Esophagus mucosa (tissue), 1 donor: ENCODE measurements around the gene MPPED1. TPM values are rescaled to one million over a fixed set of nuclear protein-coding genes. Genes with fewer than 3 reads are reported as not detected.

ENCODE experiments used
- ATAC-seq: fragments of 200-7000 bp; cut with Tn5 transposase; one replicate; pipeline ENCODE4 v1.9.1; 2020
- total RNA-seq: library from RNA; stranded (reverse); gene quantifications from one replicate; pipeline ENCODE4 v1.2.4, GENCODE V29; 2023
- donor health status: DM: yes; HTN: yes; CAD: no.

The MPPED1 gene
- total RNA-seq, 1 donor from 2014 or later: not detected

DNA sequence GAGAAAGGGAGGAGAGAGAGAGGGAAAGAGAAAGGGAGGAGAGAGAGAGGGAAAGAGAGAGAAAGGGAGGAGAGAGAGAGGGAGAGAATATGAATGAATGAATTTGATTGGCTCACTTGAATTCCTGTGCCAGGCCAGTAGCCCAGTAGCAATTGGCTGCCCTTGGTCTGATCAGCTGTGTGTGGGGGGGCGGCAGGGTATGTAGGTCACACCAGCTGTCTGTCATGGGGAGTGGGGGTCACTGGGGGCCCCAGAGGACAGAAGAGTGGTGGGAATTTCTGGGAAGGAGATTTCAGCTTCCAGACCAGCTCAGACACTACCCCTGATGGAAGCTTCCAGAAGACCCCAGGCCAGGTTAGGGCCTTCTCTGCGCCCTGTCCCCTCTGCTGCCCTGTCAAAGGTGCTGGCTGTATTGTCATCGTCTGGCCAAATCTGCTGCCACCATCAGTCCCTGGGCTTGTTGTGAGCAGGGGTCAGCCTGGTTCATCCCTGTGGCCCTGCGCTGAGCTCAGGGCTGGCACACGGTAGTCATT, 21.1 kb downstream of the MPPED1 start:
- ATAC-seq: no peak

- ATAC-seq: no peak
These were observed 21.8 kb downstream of the MPPED1 start for GRCh38 chr22:43433451-43434274.

DNA sequence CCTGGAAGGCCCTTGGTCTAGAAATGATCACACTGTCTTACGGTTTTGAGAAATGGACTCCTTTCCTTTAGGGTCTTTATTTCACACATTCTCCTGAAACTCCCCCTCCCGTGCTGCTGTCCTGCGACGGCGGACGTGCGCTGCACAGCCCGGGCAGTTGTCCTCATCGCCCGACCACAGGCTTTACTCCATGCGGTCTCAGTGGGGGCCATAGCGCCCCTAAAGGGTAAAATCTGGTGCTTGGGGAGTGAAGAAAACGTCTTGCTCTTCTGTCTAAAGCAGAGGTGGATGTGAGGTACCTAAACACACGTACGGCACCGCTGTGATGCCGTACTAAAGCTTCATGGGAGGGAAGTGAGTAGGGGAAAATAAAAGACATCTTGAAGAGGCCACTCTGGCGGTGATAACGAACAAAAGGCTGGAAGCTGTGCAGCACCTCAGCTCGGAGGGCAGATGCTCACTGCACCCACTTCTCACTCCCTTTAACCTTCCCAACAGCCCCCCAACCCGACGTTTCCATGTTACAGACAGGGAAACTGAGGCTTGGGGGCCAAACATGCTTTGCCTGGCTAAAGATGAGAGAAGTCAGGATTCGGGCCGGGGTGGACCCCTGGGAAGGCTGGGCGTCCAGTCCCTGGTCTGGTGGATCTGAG, 22.6 kb downstream of the MPPED1 start:
- ATAC-seq: no peak

DNA sequence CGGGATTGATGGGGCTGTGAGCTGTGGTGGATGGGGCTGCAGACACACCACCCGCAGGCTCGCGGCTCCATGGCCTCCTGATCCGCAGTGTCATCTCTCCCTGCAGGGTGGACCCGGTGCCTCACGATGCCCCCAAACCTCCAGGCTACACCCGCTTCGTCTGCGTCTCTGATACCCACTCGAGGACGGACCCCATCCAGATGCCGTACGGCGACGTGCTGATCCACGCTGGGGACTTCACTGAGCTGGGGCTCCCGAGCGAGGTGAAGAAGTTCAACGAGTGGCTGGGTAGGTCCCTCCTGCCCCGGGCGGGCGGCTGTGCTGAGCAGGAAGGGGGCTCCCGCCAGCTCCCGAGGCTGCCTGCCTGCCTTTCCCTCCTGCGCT, 23.1 kb downstream of the MPPED1 start:
- no peak for ATAC-seq

- ATAC-seq: no peak
These were observed 24.3 kb downstream of the MPPED1 start for GRCh38 chr22:43435851-43436811.

- no peak for ATAC-seq
These were observed 25.1 kb downstream of the MPPED1 start for GRCh38 chr22:43436868-43437267.

DNA sequence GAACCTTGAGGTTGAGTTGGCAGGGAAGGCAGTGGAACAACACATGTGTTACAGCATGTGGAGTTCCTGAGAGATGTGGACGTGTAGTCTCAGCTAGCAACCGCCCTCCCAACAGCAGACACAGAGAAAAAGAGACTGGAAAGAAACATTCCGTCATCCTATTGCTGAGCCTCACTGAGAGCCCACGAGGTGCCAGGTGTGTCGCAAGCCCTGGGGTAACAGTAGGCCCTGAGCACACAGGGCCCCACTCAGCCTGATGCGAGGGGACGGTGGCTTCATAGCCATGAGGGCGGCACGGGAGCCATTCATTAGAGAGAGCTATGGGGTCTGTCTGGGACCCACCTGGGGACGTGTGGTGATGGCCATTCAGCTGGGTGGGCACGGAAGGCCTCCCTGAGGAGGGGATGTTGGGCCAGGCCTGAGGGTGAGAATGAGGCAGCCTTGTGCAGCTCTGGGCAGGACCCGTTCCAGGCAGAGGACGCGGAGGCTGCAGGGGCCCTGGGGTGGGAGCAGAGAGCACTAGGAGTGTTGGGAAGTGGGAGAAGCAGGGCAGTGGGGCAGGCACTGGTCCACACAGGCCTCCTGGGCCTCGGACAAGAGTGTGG, 26.2 kb downstream of the MPPED1 start:
- no peak for ATAC-seq

DNA sequence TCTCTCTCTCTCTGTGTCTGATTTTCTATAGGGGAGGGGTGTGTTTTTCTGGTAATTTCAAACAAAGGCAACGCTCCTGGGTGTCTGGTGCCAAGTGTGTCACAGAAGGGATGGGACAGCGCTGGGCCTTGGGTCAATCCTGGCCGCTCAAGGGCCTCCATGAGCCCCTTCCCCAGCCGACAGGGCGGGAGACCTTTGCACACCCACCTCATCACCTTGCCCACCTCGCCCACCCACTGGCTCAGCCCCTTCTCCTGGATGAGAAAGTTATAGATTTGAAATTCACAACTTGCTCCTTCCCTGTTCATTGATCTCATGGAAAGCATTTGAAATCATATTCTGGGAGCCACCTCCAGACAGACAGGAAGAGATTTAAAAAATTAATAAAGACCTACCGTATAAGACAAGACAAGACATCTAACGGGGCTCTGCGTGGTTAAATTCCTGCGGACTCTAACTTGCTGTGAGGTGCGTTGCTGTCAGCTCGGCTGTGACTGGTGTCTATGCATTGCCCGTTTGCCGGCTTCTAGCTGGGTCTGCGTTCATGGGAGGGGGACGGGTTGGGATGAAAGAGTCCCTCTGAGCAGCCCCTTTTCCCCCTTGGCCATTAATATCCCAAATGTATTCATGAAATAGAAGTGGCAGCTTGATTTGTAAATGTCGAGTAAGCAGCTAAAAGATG, 27.0 kb downstream of the MPPED1 start:
- ATAC-seq: no peak

DNA sequence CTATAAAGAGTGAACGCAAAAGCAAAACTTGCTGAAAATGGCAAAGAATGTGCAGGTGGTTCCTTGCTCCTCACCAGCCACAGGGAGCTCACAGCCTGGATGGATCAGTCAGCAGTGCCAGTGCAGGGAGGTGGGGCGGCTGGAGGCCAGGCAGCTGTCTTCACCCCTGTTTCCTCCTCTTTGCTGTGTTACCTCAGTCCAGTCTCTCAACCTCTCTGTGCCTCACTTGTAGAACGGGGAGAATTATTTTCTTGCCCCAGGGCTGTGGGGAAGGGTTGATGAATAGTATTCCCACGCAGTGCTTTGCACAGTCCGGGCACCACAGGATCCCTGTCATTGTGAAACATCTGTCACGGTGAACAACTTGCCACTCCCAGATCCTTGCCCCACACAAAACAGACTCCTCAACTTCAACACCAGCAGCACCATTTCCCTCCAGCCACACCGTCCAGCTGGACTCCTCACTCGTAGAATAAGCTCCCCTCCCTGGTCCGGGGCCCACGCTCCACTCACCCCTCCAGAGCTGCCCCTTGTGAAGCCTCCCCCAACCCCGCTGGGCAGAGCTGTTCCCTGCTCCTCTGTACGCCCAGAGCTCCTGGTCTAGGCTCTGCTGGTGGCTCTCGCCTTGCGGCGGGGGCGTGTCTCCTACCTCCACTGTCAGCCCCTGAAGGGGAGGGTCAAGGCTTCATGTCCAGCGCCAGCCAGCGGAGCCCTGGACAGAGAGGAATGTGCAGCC, 27.7 kb downstream of the MPPED1 start:
- ATAC-seq: no peak

DNA sequence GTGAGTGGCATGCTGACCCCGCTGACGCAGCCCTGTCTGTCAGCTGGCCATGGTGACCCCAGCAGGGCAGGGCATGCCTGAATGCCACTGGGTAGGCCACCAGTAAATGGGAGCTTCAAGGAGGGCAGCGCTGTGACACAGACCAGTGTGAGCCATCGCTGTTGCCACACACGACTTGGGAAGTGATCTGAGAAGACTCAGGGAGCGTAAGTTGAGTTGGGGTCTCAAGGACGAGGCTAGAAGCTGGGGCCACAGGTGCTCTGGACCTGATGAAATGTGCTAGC, 28.2 kb downstream of the MPPED1 start:
- no peak for ATAC-seq

DNA sequence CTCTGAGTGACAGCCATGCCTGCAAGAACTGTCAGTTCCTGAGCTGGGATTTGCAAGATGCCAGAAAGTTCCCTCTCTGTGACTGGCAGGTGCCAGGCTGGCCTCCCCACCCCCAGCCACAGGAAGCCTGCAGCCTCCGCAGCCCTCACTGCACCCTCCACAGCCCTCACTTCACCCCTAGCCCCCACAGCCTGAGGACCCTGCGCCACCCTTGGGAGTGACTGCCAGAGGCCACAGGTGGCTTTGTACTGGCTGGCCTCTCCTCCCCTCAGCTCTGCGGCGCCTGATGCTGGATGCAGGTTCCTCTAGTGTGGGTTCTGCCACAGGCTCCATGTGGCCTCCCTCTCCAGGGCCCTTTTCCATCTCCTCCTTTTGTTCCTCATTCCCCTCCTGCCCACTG, 28.7 kb downstream of the MPPED1 start:
- ATAC-seq: no peak

DNA sequence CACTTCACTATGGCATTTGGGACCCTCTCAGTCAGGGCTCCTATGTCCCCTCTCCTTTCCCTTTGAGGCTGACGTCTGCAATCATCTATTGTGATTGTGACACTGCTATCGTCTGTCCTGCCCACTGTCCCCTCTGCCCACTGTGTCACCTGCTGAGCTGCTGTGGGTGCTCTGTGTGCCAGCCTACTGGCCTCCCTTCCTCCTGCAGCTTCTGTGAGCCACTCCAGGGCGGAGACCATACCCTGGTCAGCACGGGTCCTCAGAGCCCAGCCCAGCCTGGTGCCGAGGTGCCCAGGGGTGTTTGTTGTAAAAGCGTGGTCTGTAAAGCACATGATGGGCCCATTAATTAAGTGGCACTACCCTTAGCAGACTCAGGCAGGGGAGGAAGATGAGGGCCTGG, 29.4 kb downstream of the MPPED1 start:
- no peak for ATAC-seq

DNA sequence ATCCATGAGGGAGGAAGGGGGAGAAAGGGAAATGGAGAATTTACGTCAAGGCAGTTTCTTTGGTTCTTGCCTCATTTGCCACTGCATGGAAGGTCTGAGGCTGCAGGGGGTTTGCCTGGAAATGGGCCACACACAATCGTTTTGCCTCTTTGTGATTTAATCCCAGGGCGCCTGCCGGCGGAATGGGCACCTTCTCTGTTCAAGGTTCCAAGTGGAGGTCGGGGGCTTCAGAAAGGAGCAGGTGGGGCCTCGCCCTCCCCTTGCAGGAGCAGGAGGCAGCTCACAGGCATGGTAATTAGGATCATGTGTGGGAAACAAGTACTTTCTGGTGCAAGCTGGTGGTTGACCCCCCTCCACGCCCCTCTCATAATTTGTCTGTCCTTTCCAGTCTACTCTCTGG, 29.9 kb downstream of the MPPED1 start:
- no peak for ATAC-seq

DNA sequence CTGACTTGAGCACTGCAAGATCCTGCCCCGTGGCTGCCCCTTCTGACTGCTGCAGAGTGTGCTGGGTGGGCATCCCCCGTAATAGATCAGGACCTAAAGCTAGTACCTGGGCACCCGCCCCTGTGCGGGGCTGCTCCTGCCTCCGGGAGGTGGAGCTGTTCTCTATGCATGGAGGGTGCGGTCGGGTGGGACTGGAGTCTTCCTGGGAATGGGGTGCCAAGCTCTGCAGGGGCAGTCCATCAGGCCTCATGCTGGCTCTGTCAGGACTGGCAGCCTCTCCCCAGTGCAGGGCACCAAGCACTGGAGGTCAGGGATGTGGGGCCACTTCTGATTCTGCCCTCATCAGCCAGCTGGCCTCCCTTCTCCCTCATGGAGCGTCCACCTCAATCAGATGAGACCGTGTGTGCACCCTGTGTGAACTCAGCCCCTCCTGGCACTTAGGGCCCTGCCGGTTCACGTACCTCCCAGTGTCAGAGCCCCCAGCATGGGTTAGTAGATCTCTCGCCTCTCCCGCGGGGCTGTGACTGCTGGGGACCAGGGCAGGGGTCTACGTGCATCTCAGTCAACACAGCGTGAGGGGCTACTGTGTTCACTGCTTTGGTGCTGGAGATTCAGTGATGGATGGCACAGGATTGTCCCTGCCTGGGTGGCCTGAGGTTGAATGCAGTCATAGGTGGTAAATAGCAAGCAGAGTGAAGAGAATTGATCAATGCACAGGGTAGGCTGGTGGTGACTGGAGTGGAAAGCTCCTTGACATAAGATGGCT, 30.8 kb downstream of the MPPED1 start:
- no peak for ATAC-seq

DNA sequence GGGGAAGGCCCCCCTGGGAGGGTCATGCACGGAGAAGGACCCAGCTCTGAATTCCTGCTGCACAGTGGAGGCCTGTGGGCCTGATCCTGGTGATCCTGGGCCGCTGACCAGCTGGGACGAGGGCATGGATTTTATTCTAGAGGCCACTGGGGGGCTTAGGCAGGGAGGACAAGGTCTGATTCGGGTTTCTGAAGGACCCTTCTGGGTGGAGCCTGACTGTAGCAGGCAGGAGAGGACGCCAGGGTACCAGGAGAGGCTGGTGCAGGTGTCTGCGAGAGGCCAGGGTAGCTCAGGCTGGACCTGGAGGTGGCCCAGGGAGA, 31.3 kb downstream of the MPPED1 start:
- ATAC-seq: no peak

DNA sequence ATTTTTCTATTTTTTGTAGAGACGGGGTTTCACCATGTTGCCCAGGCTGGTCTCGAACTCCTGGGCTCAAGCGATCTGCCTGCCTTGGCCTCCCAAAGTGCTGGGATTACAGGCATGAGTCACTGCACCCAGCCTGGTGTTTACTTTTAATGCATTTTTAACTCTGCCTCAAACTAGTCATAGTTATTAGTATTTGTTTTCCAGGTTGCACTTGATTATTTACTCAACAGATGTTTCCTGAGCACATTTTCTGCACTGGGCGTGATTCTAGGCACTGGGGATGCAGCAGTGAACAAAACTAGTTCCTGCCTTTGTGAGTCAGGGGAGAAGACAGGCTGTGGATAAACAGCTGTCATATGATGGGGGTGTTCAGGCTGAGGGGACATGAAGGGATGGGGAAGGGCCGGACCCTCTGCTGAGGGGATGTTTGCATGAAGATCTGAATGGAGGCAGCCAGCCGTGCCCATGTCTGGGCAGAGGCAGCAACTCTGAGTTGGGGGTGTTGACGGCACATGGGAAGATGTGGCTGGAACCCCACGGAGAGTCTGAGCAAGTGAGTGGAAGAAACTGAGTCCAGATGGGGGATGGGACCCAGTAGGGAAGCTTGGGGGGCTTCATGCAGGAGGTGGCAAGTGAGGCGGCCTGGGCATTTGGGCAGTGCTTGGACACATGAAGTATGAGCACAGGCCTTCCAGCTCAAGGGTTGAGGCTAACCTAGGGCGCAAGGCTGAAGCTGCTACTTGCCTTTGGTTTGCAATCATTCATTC, 34.4 kb downstream of the MPPED1 start:
- ATAC-seq: no peak

DNA sequence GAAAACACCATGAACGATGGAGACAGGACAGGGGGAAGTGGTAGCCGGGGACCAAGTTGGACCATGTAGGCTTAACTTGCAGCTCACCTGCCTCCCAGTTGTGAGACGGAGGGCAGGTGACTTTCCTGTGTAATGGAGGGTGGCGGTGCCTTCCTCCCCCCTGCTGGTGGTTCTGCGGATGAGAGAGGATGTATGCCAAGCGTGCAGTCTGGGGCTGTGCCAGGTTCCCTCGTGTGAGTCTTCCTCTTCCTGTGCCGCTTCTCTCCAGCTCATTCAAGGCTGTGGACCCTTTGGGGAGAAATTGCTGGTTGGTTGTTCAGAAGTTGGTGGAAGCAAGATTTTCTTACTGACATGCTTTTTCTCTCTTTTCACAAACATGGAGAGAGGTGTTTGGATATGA, 35.1 kb downstream of the MPPED1 start:
- ATAC-seq: peak; percentile 36

DNA sequence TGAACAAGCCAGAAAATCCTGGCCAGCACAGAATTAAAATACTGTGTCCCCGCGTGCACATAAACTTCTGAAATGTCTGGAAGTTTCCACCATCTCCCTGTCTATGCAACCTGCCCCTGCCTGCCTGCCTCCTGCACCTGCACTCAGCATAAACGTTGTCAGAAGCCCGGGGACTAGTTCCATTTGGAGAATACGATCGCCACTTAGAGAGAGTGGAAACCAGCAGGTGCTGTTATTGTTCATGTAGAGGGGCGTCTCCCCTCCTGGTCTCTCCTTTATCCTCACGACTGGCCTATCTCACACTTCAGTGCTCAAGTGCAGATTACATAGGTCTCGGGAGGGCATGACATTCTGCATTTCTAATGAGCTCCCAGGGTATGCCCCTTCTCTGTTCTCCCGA, 35.6 kb downstream of the MPPED1 start:
- ATAC-seq: no peak

DNA sequence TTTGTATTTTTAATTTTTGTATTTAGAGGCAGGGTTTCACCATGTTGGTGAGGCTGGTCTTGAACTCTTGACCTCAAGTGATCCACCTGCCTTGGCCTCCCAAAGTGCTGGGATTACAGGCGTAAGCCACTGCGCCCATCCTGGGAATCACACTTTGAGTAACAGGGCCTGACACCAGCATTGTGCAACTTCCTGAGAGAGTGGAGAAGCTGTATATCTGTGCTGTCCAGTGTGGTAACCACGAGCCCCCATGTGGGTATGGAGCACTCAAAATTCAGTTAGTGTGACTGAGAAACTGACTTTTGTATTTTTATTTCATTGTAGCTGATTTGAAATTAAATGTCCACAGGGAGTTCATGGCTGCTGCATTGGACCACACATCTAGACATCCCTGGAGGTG, 36.2 kb downstream of the MPPED1 start:
- no peak for ATAC-seq
